ENCODE results near the gene NAGK.
"Not testable (repeated sequence)": the region's sequence is repeated elsewhere in the genome, so short reads cannot be mapped to it uniquely, and the experiment has no call there.

Gene NAGK

GRCh38 chr2:71070294-71071093, 2.0 kb downstream of the NAGK start:
- DNase-seq (ENCODE audit: low read depth, low spot score), result no peak
- no peak overlapping the region for H3K27ac ChIP-seq (ENCODE audit: low read length)
- peaks cover 12% of the 10 kb centered on the region for H3K36me3 ChIP-seq (ENCODE audit: control insufficient read depth, insufficient read depth, low read length)
- no peak overlapping the region for H3K4me3 ChIP-seq (ENCODE audit: low read length)
- H3K27me3 ChIP-seq (ENCODE audit: control insufficient read depth, insufficient read depth, low read length), result no peaks in the 10 kb centered on the region
- no CpG with 5 or more reads among the region's 10 CpGs for WGBS (ENCODE audit: insufficient coverage, insufficient read length)
- H3K9me3 ChIP-seq (ENCODE audit: control insufficient read depth, insufficient read depth, low read length), result no peaks in the 10 kb centered on the region
- H3K4me1 ChIP-seq (ENCODE audit: control insufficient read depth, insufficient read depth, low read length), result no peaks in the 10 kb centered on the region

GRCh38 chr2:71071681-71072398, 3.4 kb downstream of the NAGK start:
- Histone ChIP-seq H3K36me3 (ENCODE audit: control insufficient read depth, insufficient read depth, low read length) (peaks cover 14% of the 10 kb centered on the region), H3K27me3 (ENCODE audit: control insufficient read depth, insufficient read depth, low read length) (no peaks in the 10 kb centered on the region), H3K4me1 (ENCODE audit: control insufficient read depth, insufficient read depth, low read length) (no peaks in the 10 kb centered on the region), H3K27ac (ENCODE audit: low read length) (no peak overlapping the region), H3K4me3 (ENCODE audit: low read length) (no peak overlapping the region), H3K9me3 (ENCODE audit: control insufficient read depth, insufficient read depth, low read length) (no peaks in the 10 kb centered on the region)
- no CpG with 5 or more reads among the region's 14 CpGs for WGBS (ENCODE audit: insufficient coverage, insufficient read length)
- no peak for DNase-seq (ENCODE audit: low read depth, low spot score)

GRCh38 chr2:71072492-71072891, 4.0 kb downstream of the NAGK start:
- WGBS (ENCODE audit: insufficient coverage, insufficient read length), result no CpG with 5 or more reads among the region's 4 CpGs
- DNase-seq (ENCODE audit: low read depth, low spot score), result no peak
- Histone ChIP-seq H3K27ac (ENCODE audit: low read length) (no peak overlapping the region), H3K4me3 (ENCODE audit: low read length) (no peak overlapping the region), H3K9me3 (ENCODE audit: control insufficient read depth, insufficient read depth, low read length) (no peaks in the 10 kb centered on the region), H3K36me3 (ENCODE audit: control insufficient read depth, insufficient read depth, low read length) (peaks cover 14% of the 10 kb centered on the region), H3K27me3 (ENCODE audit: control insufficient read depth, insufficient read depth, low read length) (no peaks in the 10 kb centered on the region), H3K4me1 (ENCODE audit: control insufficient read depth, insufficient read depth, low read length) (no peaks in the 10 kb centered on the region)

DNA sequence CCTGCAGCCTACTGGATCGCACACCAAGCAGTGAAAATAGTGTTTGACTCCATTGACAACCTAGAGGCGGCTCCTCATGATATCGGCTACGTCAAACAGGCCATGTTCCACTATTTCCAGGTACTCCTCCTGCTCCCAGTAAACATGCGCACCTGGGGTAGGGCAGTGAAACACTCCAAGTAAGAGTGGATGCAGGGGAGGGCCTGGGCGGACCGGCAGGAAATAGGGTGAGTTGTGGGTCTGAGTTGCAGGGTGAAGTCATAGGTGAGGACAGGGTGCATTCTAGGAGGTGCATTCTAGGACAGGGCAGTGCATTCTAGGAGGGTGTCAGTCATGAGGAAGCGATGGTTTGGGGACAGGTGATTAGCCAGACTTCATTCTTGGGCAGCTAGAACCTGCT, 5.0 kb downstream of the NAGK start:
- no peaks in the 10 kb centered on the region for H3K9me3 ChIP-seq (ENCODE audit: control insufficient read depth, insufficient read depth, low read length)
- H3K27ac ChIP-seq (ENCODE audit: low read length), result no peak overlapping the region
- H3K4me1 ChIP-seq (ENCODE audit: control insufficient read depth, insufficient read depth, low read length), result no peaks in the 10 kb centered on the region
- no CpG with 5 or more reads among the region's 8 CpGs for WGBS (ENCODE audit: insufficient coverage, insufficient read length)
- no peak overlapping the region for H3K4me3 ChIP-seq (ENCODE audit: low read length)
- H3K36me3 ChIP-seq (ENCODE audit: control insufficient read depth, insufficient read depth, low read length), result peaks cover 16% of the 10 kb centered on the region
- no peaks in the 10 kb centered on the region for H3K27me3 ChIP-seq (ENCODE audit: control insufficient read depth, insufficient read depth, low read length)
- DNase-seq (ENCODE audit: low read depth, low spot score), result no peak

DNA sequence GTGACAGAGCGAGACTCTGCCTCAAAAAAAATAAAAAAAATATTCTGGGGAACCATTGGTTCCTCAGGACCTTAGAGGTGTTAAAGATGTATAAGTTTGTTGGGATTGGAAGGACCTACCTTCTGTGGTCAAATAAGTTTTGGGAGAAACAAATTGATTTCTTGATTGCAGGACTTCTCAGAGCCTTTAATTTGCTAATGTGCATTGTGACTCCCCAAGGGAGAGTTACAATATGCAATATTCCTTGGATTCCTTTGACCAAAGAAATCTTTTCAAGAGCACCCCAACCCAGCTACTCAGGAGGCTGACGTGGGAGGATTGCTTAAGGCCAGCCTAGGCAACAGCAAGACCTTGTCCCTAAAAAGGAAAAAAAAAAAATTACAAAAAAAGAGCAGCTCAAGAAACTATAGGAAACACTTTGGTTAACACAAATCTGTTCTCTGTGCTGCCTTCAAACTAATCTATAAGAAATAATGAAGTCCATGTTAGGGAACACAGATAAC, 6.5 kb downstream of the NAGK start:
- whole genome bisulfite sequencing (ENCODE audit: insufficient coverage, insufficient read length), result no CpG with 5 or more reads among the region's 2 CpGs
- no peak for DNase-seq (ENCODE audit: low read depth, low spot score)
- Histone ChIP-seq H3K9me3 (ENCODE audit: control insufficient read depth, insufficient read depth, low read length) (no peaks in the 10 kb centered on the region), H3K4me3 (ENCODE audit: low read length) (no peak overlapping the region), H3K27me3 (ENCODE audit: control insufficient read depth, insufficient read depth, low read length) (no peaks in the 10 kb centered on the region), H3K27ac (ENCODE audit: low read length) (no peak overlapping the region), H3K36me3 (ENCODE audit: control insufficient read depth, insufficient read depth, low read length) (peaks cover 22% of the 10 kb centered on the region), H3K4me1 (ENCODE audit: control insufficient read depth, insufficient read depth, low read length) (no peaks in the 10 kb centered on the region)

GRCh38 chr2:71078624-71079023, 10.2 kb downstream of the NAGK start:
- no CpG with 5 or more reads among the region's 3 CpGs for WGBS (ENCODE audit: insufficient coverage, insufficient read length)
- Histone ChIP-seq H3K27ac (ENCODE audit: low read length) (no peak overlapping the region), H3K36me3 (ENCODE audit: control insufficient read depth, insufficient read depth, low read length) (peaks cover 13% of the 10 kb centered on the region), H3K27me3 (ENCODE audit: control insufficient read depth, insufficient read depth, low read length) (no peaks in the 10 kb centered on the region), H3K4me1 (ENCODE audit: control insufficient read depth, insufficient read depth, low read length) (peaks cover 6% of the 10 kb centered on the region; the same call in 1 of the 2 replicates), H3K4me3 (ENCODE audit: low read length) (no peak overlapping the region), H3K9me3 (ENCODE audit: control insufficient read depth, insufficient read depth, low read length) (no peaks in the 10 kb centered on the region)
- DNase-seq (ENCODE audit: low read depth, low spot score), result no peak

DNA sequence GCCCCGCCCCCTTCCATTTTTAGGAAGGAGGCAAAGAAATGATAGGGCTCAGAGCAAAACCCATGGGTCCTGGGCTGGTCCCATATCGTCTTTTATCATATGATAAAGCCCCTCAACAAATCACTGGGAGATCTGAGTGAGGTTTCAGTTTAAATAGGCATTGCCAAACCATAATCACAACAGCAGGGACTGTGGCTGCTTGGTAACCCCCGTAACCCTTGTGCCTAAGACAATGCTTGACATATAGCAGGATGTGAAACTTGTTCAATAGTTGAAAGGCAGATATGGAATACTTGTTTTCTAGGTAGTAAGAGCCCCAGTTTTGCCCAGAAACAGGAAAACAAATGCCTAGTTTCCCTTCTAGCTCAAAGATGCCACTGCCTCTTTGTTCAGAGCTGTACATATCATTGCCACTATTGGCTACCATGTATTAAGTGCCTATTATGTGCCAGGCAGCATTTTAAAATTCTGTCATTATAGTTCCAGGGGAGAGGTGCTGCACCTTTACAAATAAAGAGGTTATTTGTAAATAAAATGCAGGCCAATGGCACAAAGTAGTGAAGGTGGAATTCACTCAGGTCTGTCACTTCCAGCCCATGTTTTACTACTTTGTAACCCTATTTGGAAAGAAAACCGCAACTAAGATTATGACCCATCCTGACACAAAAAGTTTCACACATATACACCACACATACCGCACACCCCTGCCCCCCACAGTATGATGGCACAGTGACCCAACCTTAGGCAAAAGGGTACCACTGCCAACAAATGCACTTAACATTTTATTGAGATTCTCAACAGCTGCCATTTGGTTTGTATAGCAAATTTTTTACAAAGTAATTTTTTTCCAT, 14.2 kb downstream of the NAGK start:
- Histone ChIP-seq H3K27me3 (ENCODE audit: control insufficient read depth, insufficient read depth, low read length) (no peaks in the 10 kb centered on the region), H3K4me1 (ENCODE audit: control insufficient read depth, insufficient read depth, low read length) (peaks cover 10% of the 10 kb centered on the region), H3K4me3 (ENCODE audit: low read length) (no peak overlapping the region), H3K9me3 (ENCODE audit: control insufficient read depth, insufficient read depth, low read length) (no peaks in the 10 kb centered on the region), H3K36me3 (ENCODE audit: control insufficient read depth, insufficient read depth, low read length) (peaks cover 8% of the 10 kb centered on the region; the same call in 1 of the 2 replicates), H3K27ac (ENCODE audit: low read length) (no peak overlapping the region)
- no peak for DNase-seq (ENCODE audit: low read depth, low spot score)
- no CpG with 5 or more reads among the region's 5 CpGs for WGBS (ENCODE audit: insufficient coverage, insufficient read length)

- not testable (repeated sequence) for H3K27me3 ChIP-seq (ENCODE audit: control insufficient read depth, insufficient read depth, low read length); H3K27ac ChIP-seq (ENCODE audit: low read length); H3K4me3 ChIP-seq (ENCODE audit: low read length); DNase-seq (ENCODE audit: low read depth, low spot score); H3K36me3 ChIP-seq (ENCODE audit: control insufficient read depth, insufficient read depth, low read length); H3K9me3 ChIP-seq (ENCODE audit: control insufficient read depth, insufficient read depth, low read length)
- WGBS (ENCODE audit: insufficient coverage, insufficient read length), result no CpG with 5 or more reads among the region's 3 CpGs
- H3K4me1 ChIP-seq (ENCODE audit: control insufficient read depth, insufficient read depth, low read length), result peaks cover 10% of the 10 kb centered on the region
These were observed 14.8 kb downstream of the NAGK start for GRCh38 chr2:71083297-71083696.

DNA sequence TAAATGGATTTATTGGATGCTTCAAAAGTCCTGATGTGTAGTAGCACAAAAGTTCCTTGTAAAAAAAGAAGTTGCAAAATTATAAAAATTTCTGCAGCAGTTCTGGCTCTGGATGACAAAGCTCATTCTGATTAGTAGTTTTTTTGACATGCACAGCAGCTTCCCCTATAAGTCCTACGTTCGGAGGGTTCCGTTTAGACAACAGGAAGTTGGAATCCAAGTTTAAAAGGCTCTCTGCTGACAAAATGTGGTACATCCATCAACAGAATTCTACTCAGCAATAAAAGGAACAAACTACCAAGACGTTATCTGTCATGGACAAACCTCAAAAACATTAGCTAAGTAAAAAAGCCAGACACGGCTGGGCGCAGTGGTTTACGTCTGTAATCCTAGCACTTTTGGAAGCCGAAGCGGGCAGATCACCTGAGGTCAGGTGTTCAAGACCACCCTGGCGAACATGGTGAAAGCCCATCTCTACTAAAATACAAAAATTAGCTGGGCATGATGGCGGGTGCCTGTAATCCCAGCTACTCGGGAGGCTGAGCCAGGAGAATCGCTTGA, 15.4 kb downstream of the NAGK start:
- H3K9me3 ChIP-seq (ENCODE audit: control insufficient read depth, insufficient read depth, low read length); H3K4me3 ChIP-seq (ENCODE audit: low read length); H3K36me3 ChIP-seq (ENCODE audit: control insufficient read depth, insufficient read depth, low read length); H3K27ac ChIP-seq (ENCODE audit: low read length); H3K27me3 ChIP-seq (ENCODE audit: control insufficient read depth, insufficient read depth, low read length); DNase-seq (ENCODE audit: low read depth, low spot score): not testable (repeated sequence)
- WGBS (ENCODE audit: insufficient coverage, insufficient read length), result no CpG with 5 or more reads among the region's 13 CpGs
- peaks cover 10% of the 10 kb centered on the region for H3K4me1 ChIP-seq (ENCODE audit: control insufficient read depth, insufficient read depth, low read length)
